ENCODE results near the gene PCDH9.

DNA sequence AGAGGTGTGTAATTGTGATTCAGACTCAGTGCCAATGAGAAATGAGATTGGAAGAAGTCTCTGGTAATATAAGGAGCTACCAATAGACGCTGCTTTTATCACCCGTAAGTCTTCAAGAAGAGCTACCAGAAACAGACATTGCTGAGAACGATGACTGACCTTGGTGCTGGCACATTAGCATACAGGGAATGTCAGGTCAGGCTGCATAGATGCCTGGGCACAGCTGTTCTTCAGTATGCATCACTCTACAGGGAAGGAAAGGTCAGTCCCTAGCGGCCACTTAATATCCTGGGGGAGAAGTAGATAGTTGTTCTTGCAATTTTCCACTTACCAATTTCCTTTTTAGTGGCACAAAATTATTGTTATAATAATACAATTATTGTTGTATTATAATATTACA lies 380.4 kb downstream of the PCDH9 start:
- TF ChIP-seq POLR2AphosphoS5 (IDR thresholded peaks at IDR 0.05; ENCODE audit: low read depth, low read length) = no peak
- no peak for TF ChIP-seq POLR2A (IDR thresholded peaks at IDR 0.05; ENCODE audit: low read depth, low read length)
